Endothelial cell (in vitro differentiated cells): ENCODE data around the gene RGS16. TPM values are rescaled to one million over a fixed set of nuclear protein-coding genes. Genes with fewer than 3 reads are reported as not detected.

Experiments used
- DNase-seq: peaks from one replicate; pipeline ENCODE4 v3.0.0; 2021; ENCODE audit warnings: low spot score
- H3K27ac Mint-ChIP-seq: one replicate; pipeline ENCODE4 v1.8.0; 2021; ENCODE audit warnings: mixed read lengths, inconsistent platforms; ENCODE audit not compliant: unreplicated experiment
- H3K27me3 Mint-ChIP-seq: one replicate; pipeline ENCODE4 v1.8.0; 2021; ENCODE audit warnings: mild to moderate bottlenecking, moderate library complexity, mixed read lengths, inconsistent platforms; ENCODE audit not compliant: unreplicated experiment
- H3K36me3 Mint-ChIP-seq: one replicate; pipeline ENCODE4 v1.8.0; 2021; ENCODE audit warnings: mild to moderate bottlenecking, low read depth, mixed read lengths, inconsistent platforms; ENCODE audit not compliant: unreplicated experiment
- H3K4me1 Mint-ChIP-seq: one replicate; pipeline ENCODE4 v1.8.0; 2021; ENCODE audit warnings: mild to moderate bottlenecking, mixed read lengths, inconsistent platforms; ENCODE audit not compliant: unreplicated experiment
- H3K4me3 Mint-ChIP-seq: one replicate; pipeline ENCODE4 v1.8.0; 2021; ENCODE audit warnings: mild to moderate bottlenecking, mixed read lengths, inconsistent platforms; ENCODE audit not compliant: unreplicated experiment
- H3K9me3 Mint-ChIP-seq: one replicate; pipeline ENCODE4 v1.8.0; 2021; ENCODE audit warnings: mixed read lengths, inconsistent platforms; ENCODE audit not compliant: unreplicated experiment
- total RNA-seq: library from RNA; stranded (reverse); fragmentation: NEBNext Ultra II Directional; extraction: Animal tissue kit (Norgen Biotek cat#: 25700); gene quantifications from one replicate; pipeline ENCODE4 v1.2.1, GENCODE V29; 2021; ENCODE audit not compliant: unreplicated experiment
- TF ChIP-seq, protein P1 (sequence below): fragments of 200-600 bp; sonication (generic); IDR thresholded peaks from one replicate; pipeline ENCODE4 v1.5.0; 2021; ENCODE audit warnings: antibody characterized with exemption; ENCODE audit not compliant: unreplicated experiment

The RGS16 gene
- total RNA-seq, 1 donor from 2014 or later, result 11.8 TPM

DNA sequence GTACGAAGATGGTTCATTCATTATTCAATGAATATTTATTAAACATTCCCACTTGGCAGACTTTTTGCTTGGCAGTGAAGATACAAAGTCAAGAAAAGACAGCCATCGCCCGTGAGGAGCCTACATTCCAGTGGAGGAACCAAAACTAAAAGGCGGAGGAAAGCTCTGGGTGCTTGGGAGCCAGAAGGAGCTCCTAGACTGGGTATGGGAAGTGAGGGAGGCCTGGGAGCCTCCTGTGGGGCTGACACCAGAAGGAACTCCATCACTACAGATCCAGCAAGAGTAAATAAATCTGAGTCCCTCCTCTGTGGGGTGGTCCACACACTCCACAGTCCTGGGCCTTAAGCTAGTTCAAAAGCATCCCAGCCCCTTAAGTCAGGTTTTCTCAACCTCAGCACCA, 30.0 kb downstream of the RGS16 start:
- Mint-ChIP-seq H3K36me3 (no peaks in the 10 kb centered on the region), H3K4me1 (no peaks in the 10 kb centered on the region), H3K9me3 (no peaks in the 10 kb centered on the region), H3K27me3 (no peaks in the 10 kb centered on the region), H3K27ac (no peak overlapping the region), H3K4me3 (no peak overlapping the region)
- no peak for DNase-seq
- TF ChIP-seq, protein P1, sequence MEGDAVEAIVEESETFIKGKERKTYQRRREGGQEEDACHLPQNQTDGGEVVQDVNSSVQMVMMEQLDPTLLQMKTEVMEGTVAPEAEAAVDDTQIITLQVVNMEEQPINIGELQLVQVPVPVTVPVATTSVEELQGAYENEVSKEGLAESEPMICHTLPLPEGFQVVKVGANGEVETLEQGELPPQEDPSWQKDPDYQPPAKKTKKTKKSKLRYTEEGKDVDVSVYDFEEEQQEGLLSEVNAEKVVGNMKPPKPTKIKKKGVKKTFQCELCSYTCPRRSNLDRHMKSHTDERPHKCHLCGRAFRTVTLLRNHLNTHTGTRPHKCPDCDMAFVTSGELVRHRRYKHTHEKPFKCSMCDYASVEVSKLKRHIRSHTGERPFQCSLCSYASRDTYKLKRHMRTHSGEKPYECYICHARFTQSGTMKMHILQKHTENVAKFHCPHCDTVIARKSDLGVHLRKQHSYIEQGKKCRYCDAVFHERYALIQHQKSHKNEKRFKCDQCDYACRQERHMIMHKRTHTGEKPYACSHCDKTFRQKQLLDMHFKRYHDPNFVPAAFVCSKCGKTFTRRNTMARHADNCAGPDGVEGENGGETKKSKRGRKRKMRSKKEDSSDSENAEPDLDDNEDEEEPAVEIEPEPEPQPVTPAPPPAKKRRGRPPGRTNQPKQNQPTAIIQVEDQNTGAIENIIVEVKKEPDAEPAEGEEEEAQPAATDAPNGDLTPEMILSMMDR, result no peak

DNA sequence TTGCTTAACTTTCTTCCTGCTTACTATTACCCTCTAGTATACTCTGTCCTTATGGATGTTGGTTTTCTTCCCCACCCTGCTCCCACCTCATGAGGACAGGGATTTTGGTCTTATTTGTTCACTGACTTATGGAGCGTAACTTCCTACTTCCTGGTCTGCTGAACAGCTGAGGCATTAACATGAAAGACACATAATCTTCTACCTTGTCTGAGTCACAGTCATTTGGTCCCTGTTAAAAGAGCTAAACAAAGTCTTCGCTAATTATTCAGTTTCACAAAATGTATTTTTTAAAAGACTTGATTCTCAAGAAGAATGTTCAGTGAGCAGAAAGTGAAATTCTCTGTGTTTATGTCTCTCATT, 33.6 kb downstream of the RGS16 start:
- DNase-seq, result no peak
- TF ChIP-seq, protein P1, result no peak
- Mint-ChIP-seq H3K9me3 (no peaks in the 10 kb centered on the region), H3K27ac (no peak overlapping the region), H3K4me1 (no peaks in the 10 kb centered on the region), H3K36me3 (no peaks in the 10 kb centered on the region), H3K27me3 (no peaks in the 10 kb centered on the region), H3K4me3 (no peak overlapping the region)

DNA sequence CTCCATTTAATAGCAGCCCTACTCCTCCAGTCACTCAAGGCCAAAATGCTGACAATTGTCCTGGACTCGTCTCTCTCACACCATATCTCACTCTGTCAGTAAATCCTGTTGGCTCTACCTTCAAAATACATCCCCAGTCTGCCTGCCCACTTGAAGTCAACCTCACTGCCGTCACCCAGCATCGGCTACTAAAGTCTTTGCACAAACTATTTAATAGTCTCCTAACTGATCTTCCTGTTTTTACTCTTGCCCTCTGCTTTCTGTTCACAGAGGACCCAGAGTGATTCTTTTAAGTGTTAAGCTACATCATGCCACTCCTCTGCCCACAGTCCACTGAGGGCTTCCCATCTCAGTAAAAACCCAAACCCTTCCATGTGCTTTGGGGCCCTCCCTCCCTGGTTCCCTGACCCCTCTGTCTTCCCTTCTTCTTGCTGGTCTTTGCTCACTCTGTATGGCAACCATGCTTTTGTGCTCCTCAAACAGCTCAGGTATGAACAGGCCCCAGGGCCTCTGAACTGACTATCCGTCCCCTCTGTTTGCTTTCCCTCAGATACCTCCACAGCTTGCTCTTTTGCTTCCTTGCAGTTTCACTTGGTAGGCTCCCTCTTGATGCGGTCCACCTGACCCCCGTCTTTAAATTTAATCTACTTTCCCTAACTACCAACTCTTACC, 34.1 kb downstream of the RGS16 start:
- H3K36me3 Mint-ChIP-seq, result no peaks in the 10 kb centered on the region
- H3K27me3 Mint-ChIP-seq, result no peaks in the 10 kb centered on the region
- no peaks in the 10 kb centered on the region for H3K9me3 Mint-ChIP-seq
- H3K4me3 Mint-ChIP-seq, result no peak overlapping the region
- DNase-seq, result no peak
- TF ChIP-seq, protein P1, result no peak
- H3K27ac Mint-ChIP-seq, result no peak overlapping the region
- no peaks in the 10 kb centered on the region for H3K4me1 Mint-ChIP-seq

DNA sequence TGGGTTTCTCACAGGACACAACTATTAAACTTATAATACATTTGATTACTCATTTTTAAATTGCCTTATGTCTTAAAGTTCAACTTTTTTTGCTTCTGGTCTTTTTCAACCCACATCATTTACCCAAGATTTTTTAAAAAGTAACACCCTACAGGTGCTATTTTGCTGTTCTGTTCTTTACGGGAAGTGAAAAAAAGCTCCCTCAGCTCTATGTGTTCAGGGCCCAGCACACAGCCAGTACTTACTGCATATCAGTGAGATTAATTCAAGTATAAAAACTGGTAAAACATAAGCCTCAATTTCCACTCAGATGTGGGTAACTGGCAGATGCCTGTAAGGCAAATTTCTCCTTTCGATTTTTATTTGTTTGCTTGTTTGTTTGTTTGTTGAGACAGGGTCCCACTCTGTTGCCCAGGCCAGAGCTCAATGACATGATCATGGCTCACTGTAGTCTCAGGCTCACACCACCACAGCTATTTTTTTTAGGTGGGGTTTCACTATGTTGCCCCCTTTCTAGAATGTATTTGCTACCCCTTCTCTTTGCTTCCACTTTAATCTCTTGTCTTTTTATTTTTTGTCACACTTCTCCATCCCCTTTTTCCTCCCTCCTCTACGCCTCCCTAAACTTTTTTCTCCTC, 35.4 kb downstream of the RGS16 start:
- Mint-ChIP-seq H3K4me1 (no peaks in the 10 kb centered on the region), H3K9me3 (no peaks in the 10 kb centered on the region)

DNA sequence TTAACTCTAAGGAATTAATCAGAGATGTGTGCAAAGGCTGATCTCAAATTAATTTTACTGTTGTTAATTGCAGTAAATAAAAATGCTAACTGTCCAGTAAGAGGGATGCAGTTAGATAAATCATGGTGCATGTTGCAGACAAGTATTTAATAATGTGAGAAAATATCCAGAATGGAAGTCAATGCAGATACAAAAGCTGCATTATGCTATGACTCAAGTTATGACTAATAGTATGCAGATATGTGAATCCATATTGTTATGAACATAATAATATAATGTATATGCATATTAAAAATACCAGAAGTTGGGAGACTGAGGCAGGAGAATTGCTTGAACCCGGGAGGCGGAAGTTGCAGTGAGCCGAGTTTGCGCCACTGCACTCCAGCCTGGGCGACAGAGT, 36.6 kb downstream of the RGS16 start:
- Mint-ChIP-seq H3K27me3 (no peaks in the 10 kb centered on the region), H3K9me3 (no peaks in the 10 kb centered on the region), H3K36me3 (no peaks in the 10 kb centered on the region), H3K27ac (no peak overlapping the region), H3K4me3 (no peak overlapping the region), H3K4me1 (no peaks in the 10 kb centered on the region)
- DNase-seq, result no peak
- TF ChIP-seq, protein P1, result no peak

More for the DNA sequence above, 35.4 kb downstream of the RGS16 start:
- no peak overlapping the region for H3K27ac Mint-ChIP-seq
- TF ChIP-seq, protein P1, result no peak
- no peaks in the 10 kb centered on the region for H3K27me3 Mint-ChIP-seq
- H3K4me3 Mint-ChIP-seq, result no peak overlapping the region
- no peak for DNase-seq
- no peaks in the 10 kb centered on the region for H3K36me3 Mint-ChIP-seq
